Jurkat, Clone E6-1 (cell line): ENCODE results near the gene CELF6.
"Not testable (repeated sequence)": the region's sequence is repeated elsewhere in the genome, so short reads cannot be mapped to it uniquely, and the experiment has no call there.

ENCODE experiments used
- DNase-seq: peaks from one replicate; pipeline ENCODE4 v3.0.0-alpha.2; 2011; ENCODE audit warnings: low read depth, low spot score
- H3K4me3 ChIP-seq: 2 replicates; pipeline ENCODE4 v1.5.1; 2011; ENCODE audit warnings: mild to moderate bottlenecking, low read length, control low read depth, moderate library complexity

CELF6 gene

GRCh38 chr15:72278737-72279136 is 41.2 kb downstream of the CELF6 start:
- H3K4me3 ChIP-seq, result no peak overlapping the region
- DNase-seq, result no peak

- no peak overlapping the region for H3K4me3 ChIP-seq
- no peak for DNase-seq
These were observed 43.6 kb downstream of the CELF6 start for GRCh38 chr15:72276326-72276700.

GRCh38 chr15:72275635-72276325 is 44.2 kb downstream of the CELF6 start:
- H3K4me3 ChIP-seq, DNase-seq: not testable (repeated sequence)

- DNase-seq, result no peak
- H3K4me3 ChIP-seq, result peak overlapping the region; percentile 56
These were observed 47.0 kb downstream of the CELF6 start for GRCh38 chr15:72272997-72273352.

GRCh38 chr15:72272213-72272996 is 47.6 kb downstream of the CELF6 start, which contains the start of gene PARP6:
PARP6 (minus strand) TSS chr15:72272554; CDS start chr15:72267477, 5,077 bp downstream.
- DNase-seq, result peak; percentile 97
- H3K4me3 ChIP-seq, result peak within 1 kb of the TSS; percentile 83

GRCh38 chr15:72271895-72272212 is 48.1 kb downstream of the CELF6 start:
- peak overlapping the region; percentile 83 for H3K4me3 ChIP-seq
- no peak for DNase-seq

- peak overlapping the region; percentile 83 for H3K4me3 ChIP-seq
- no peak for DNase-seq
These were observed 48.7 kb downstream of the CELF6 start for GRCh38 chr15:72271221-72271620.

- DNase-seq, result no peak
- H3K4me3 ChIP-seq, result no peak overlapping the region
These were observed 50.2 kb downstream of the CELF6 start for GRCh38 chr15:72269739-72270138.

GRCh38 chr15:72265031-72265430 is 54.9 kb downstream of the CELF6 start:
- DNase-seq, result no peak
- no peak overlapping the region for H3K4me3 ChIP-seq

- no peak for DNase-seq
- no peak overlapping the region for H3K4me3 ChIP-seq
These were observed 67.2 kb downstream of the CELF6 start for GRCh38 chr15:72252663-72253299.

- H3K4me3 ChIP-seq, result no peak overlapping the region
- no peak for DNase-seq
These were observed 70.7 kb downstream of the CELF6 start for GRCh38 chr15:72249142-72249810.

GRCh38 chr15:72248514-72248913 is 71.4 kb downstream of the CELF6 start:
- DNase-seq, result no peak
- no peak overlapping the region for H3K4me3 ChIP-seq

GRCh38 chr15:72242775-72243370 is 77.1 kb downstream of the CELF6 start:
- H3K4me3 ChIP-seq, result no peak overlapping the region
- no peak for DNase-seq

GRCh38 chr15:72239652-72240051 is 80.3 kb downstream of the CELF6 start:
- no peak overlapping the region for H3K4me3 ChIP-seq
- DNase-seq, result no peak

GRCh38 chr15:72238586-72238985 is 81.4 kb downstream of the CELF6 start:
- DNase-seq, result no peak
- H3K4me3 ChIP-seq, result no peak overlapping the region

GRCh38 chr15:72237853-72238224 is 82.1 kb downstream of the CELF6 start:
- no peak overlapping the region for H3K4me3 ChIP-seq

GRCh38 chr15:72237029-72237852 is 82.7 kb downstream of the CELF6 start:
- peak overlapping the region; percentile 41 for H3K4me3 ChIP-seq
- peak; percentile 86 for DNase-seq

More at GRCh38 chr15:72237853-72238224, 82.1 kb downstream of the CELF6 start:
- DNase-seq, result no peak

- DNase-seq, result no peak
- peak overlapping the region; percentile 41 for H3K4me3 ChIP-seq
These were observed 83.5 kb downstream of the CELF6 start for GRCh38 chr15:72236381-72237003.
